GM19468 (cell line): Measurements from ENCODE around the gene SLC6A19.

Experiments used
- ATAC-seq: cut with Tn5 transposase; IDR thresholded peaks from one replicate; pipeline ENCODE4 v1.9.1; 2021; ENCODE audit warnings: mild to moderate bottlenecking, moderate library complexity, moderate number of reproducible peaks; ENCODE audit not compliant: unreplicated experiment; ENCODE audit errors: extremely low read depth

The SLC6A19 gene

DNA sequence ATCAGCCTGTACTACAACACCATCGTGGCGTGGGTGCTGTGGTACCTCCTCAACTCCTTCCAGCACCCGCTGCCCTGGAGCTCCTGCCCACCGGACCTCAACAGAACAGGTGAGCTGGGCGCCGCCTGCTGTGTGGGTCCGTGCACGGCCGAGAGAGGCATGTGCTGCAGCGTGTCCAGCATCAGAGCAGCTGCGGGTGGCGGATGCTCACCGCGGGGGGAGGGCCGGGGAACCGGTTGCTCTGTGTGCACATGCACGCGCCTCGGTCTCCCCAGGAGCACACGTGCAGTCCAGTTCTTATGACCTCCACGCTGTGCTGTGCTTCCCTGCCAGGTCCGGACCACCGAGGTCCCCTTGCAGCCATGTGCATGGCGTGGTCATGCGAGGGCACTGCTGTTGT, 31.4 kb downstream of the SLC6A19 start:
- no peak for ATAC-seq

GRCh38 chr5:1235379-1235778, 34.0 kb downstream of the SLC6A19 start:
- no peak for ATAC-seq

DNA sequence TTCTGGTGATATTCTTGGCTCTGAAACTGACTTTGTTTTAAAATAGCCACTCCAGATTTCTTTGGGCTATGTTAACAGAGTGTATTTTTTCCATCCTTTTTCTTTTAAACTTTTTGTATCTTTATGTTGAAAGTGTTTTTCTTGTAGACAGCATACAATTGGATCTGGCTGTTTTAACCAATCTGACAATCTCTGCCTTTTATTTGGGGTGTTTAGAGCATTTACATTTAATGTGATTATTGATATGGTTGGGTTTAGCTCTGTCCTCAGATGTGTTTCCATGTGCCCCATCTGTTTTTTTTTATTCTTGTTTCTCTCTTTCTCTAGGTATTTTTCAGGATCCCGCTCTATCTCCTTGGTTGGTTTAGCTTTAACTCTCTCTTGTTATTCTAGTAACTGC, 34.4 kb downstream of the SLC6A19 start:
- ATAC-seq: no peak

GRCh38 chr5:1239505-1240251, 38.3 kb downstream of the SLC6A19 start:
- no peak for ATAC-seq

- ATAC-seq: no peak
These were observed 39.3 kb downstream of the SLC6A19 start for GRCh38 chr5:1240496-1241260.

GRCh38 chr5:1241509-1242080, 40.2 kb downstream of the SLC6A19 start:
- ATAC-seq: no peak

DNA sequence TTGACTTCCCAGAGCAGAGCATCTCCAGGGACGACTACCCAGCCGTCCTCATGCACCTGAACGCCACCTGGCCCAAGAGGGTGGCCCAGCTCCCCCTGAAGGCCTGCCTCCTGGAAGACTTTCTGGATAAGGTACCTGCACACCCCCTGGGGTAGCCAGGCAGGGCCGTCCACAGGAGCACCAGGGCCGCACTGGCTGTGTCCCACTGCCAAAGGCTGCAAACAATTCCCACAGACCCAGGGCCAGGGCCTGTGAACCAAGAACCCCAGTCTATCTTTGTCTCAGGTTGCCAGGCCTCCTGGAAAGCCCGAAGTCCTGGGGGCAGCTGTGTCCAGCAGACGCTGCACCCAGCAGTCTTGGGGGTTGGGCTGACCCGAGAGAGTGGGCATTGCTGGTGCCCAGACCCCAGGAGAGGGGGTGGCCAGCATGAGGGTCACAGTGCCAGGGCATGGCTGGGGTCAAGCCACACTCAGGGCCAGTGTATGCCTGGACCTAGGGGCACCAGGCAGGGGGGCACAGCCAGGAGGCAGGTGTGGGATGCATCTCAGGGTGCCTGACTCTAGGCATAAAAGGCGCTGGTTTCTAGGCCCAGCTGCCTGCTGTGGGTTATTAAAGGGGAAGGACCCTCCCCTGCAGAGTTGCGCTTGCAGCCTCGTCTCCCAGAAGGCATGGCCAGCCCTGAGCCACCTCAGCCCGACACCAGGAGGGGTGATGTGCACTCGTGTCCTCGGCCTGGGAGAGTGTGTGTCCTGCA, 41.5 kb downstream of the SLC6A19 start:
- ATAC-seq: no peak

DNA sequence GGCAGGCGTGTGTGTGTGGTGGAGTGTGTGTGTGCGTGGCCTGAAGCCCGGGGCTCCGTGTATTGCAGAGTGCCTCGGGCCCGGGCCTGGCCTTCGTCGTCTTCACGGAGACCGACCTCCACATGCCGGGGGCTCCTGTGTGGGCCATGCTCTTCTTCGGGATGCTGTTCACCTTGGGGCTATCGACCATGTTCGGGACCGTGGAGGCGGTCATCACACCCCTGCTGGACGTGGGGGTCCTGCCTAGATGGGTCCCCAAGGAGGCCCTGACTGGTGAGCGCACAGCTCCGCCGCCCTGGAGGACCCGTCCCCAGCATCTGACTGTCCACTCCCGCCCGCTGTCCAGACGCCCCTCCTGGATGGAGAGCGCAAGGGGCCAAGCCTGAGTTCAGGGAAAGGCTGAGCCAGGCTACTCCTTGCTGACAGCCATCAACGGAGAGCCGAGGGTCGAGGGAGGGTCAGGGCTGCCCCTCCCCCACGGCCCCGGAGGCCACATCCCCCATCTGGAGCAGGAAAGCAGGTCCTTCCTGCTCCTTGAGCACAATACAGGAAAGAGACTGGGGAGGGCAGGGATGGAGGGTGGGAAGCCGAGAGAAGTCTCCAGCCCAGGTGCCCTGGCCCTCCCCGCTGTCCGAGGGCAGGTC, 42.2 kb downstream of the SLC6A19 start:
- ATAC-seq: no peak

DNA sequence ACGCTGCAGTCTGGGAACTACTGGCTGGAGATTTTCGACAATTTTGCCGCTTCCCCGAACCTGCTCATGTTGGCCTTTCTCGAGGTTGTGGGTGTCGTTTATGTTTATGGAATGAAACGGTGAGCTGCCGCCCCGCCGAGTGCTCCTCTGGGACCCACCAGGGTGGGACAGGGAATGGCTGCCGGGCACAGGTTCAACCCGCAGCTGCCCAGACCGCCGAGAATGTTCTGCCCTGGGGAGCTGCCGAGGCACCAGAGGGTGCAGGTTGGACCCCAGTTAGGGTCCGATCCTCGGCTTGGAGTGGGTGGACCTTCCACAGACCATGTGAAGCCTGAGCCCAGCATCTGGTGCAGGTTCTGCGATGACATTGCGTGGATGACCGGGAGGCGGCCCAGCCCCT, 42.9 kb downstream of the SLC6A19 start:
- no peak for ATAC-seq

- no peak for ATAC-seq
These were observed 43.6 kb downstream of the SLC6A19 start for GRCh38 chr5:1244976-1245375.

DNA sequence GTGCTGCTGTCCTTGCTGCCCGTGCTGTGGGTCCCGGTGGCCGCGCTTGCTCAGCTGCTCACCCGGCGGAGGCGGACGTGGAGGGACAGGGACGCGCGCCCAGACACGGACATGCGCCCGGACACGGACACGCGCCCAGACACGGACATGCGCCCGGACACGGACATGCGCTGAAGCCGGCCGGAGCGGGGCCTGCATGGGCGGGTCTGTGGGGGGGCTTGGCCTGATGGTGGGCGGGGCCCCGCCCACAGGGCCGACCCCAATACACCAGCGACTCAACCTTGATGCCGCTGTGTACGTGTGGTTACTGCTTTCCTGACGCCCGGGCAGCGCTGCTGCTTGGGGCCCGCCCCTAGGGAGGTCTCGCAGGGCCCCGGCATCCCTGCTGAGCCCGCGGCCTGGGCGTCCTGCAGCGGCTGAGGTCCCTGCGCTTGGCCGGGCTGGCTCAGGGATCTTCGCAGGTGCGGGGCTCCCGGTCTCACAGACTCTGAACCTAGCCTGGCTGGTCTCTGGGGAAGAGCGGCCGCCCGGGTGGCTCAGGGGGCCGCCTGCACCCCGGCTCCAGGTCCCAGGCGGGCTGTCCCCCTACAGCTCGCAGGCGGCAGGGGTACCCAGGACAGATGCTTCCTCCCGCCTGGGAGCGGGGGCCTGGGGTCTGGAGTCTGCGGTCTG, 44.6 kb downstream of the SLC6A19 start:
- ATAC-seq: no peak

GRCh38 chr5:1246711-1247431, 45.5 kb downstream of the SLC6A19 start:
- no peak for ATAC-seq

DNA sequence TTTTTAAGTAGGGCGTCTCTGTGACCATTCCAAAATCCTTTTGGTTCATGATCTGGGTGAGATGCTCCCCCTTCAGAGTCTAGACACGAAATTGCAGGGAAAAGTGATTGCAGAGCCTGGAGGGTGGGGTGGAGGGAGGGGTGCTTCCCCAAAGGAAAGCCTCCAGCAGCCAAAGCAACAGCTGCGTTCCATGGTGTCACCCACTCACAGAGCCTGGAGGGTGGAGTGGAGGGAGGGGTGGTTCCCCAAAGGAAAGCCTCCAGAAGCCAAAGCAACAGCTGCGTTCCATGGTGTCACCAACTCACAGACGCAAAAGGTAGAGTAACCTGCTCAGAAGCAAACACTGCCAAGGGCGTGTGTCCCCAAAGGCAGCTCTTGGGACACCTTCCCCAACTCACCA, 46.4 kb downstream of the SLC6A19 start:
- no peak for ATAC-seq

- no peak for ATAC-seq
These were observed 48.2 kb downstream of the SLC6A19 start for GRCh38 chr5:1249366-1250280.

DNA sequence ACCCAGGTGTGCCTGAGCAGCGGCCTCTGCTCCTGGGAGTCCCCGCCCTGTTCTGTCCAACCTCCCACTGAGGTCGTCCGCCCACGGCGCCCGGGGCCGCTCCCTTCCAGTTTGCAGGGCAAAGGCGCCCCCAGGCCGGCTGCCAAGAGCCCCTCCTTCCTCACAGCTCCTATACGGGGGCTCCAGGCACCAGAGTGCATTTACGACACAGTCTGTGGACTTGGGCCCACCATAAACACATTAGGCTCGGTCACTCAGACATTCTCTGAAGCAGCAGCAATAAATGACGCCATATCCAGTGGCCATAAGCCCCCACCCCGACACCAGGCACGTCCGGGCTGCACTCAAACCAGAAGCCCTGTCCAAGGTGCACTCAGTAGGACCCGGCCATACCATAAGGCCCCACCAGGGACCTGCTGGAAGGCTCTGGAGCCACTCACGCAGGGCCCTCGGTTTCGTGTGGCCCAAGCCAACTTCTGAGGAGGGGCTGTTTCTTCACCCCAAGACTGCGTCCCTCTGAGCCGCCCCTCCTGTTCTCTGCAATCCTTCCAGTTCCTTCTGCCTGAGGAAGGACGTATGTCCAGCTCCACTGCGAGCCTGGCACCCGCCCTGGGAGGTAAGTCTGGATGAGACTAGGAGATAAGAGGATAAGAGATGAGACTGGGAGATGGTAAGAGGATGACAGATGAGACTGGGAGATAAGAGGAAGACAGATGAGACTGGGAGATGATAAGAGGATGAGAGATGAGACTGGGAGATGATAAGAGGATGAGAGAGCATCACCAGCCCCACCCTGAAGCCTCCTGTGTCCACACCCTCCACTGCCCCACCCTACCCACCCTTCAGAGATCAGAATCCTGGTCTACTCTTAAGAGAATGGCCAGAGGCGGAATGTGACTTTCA, 50.5 kb downstream of the SLC6A19 start:
- ATAC-seq: no peak

GRCh38 chr5:1252681-1253080, 51.3 kb downstream of the SLC6A19 start:
- ATAC-seq: no peak
